Measurements from ENCODE around the gene KLHL3.
A peak's percentile ranks its signal among the peaks of the same experiment; 100 is the strongest.

KLHL3 gene

DNA sequence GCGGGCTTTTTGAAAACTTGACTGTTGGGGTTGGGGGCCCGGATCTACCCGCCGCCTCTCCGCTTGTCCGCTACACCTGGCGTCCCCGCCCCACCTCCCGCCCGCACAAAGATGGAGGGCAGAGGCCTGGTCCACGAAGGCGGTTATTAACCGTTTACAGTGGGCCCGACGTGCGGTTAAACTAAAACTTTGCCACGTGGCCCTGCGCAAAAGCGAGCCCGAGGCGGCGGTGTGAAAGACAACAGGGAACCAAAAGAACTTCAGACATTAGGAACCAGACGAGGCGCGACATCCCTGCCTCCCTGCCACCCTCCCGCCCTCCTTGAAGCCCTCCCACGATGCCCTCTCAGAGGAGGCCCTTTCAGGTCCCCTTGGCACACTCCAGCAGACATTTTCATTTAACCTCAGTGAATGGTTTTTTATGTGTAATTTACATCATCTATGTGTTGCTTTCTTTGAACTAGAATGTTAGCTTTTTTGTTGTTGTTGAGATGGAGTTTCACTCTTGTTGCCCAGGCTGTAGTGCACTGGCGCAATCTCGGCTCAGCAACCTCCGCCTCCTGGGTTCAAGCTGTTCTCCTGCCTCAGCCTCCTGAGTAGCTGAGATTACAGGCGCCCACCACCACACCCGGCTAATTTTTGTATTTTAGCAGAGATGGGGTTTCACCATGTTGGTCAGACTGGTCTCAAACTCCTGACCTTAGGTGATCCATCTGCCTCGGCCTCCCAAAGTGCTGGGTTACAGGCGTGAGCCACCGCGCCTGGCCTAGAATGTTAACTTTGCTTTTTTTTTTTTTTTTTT, 19.3 kb upstream of the KLHL3 start:
- H4K8ac ChIP-seq (ENCODE audit: low read depth, low read length), result no peak overlapping the region
- H2AFZ ChIP-seq (ENCODE audit: low read length), result peak overlapping the region; percentile 90
- H2BK120ac ChIP-seq (ENCODE audit: low read depth, low read length), result no peak overlapping the region
- no peak overlapping the region for H2AK5ac ChIP-seq (ENCODE audit: low read depth, low read length)
- peak overlapping the region; percentile 67 for H3K4me2 ChIP-seq (ENCODE audit: insufficient read depth, low read length, poor library complexity, severe bottlenecking)
- H3K79me1 ChIP-seq (ENCODE audit: low read depth, low read length), result no peaks in the 10 kb centered on the region
- peak overlapping the region; percentile 100 for H3K27ac ChIP-seq (replicated peaks; ENCODE audit: low read length)
- H3K27me3 ChIP-seq (ENCODE audit: control insufficient read depth in 3 of 3, insufficient read depth in 3 of 3, low read depth in 1 of 3, low read length in 3 of 3), result peaks cover 0 to 8% (median 0%) of the 10 kb centered on the region in 3 experiments
- DNase-seq (ENCODE audit: low spot score), result no peak
- H3K23ac ChIP-seq (ENCODE audit: low read depth, low read length, poor library complexity), result peak overlapping the region; percentile 97
- H2BK15ac ChIP-seq (ENCODE audit: low read length), result peak overlapping the region; percentile 3
- no peak overlapping the region for H2BK12ac ChIP-seq (ENCODE audit: low read length)
- WGBS, 2 donors (ENCODE audit: extremely low coverage in 2 of 2, insufficient read length in 2 of 2, insufficient replicate concordance in 1 of 2), result no CpG with 5 or more reads among the region's 36 CpGs
- H3K14ac ChIP-seq (ENCODE audit: low read length), result no peak overlapping the region
- peaks cover 4 to 33% of the 10 kb centered on the region in 2 donors for H3K36me3 ChIP-seq (replicated peaks in 1 of 2; ENCODE audit: control insufficient read depth in 2 of 2, insufficient read depth in 2 of 2, low read length in 2 of 2)
- H3K4ac ChIP-seq (ENCODE audit: low read length), result no peak overlapping the region
- H3K9ac ChIP-seq (ENCODE audit: low read depth, low read length, poor library complexity), result peak overlapping the region; percentile 71
- H2BK5ac ChIP-seq (ENCODE audit: low read length), result peak overlapping the region; percentile 99
- no peak overlapping the region for H4K91ac ChIP-seq (ENCODE audit: low read depth, low read length, poor library complexity)
- H3K9me3 ChIP-seq (replicated peaks in 1 of 2; ENCODE audit: control insufficient read depth in 2 of 2, insufficient read depth in 1 of 2, low read depth in 1 of 2, low read length in 2 of 2), result peaks cover under 1% of the 10 kb centered on the region in 2 donors
- peaks cover 0 to 8% of the 10 kb centered on the region in 2 donors for H3K4me1 ChIP-seq (ENCODE audit: control insufficient read depth in 2 of 2, insufficient read depth in 1 of 2, low read depth in 1 of 2, low read length in 2 of 2)
- H3K4me3 ChIP-seq (ENCODE audit: low read length in 2 of 2), result peak overlapping the region; percentile 92 to 100
- H3K18ac ChIP-seq (ENCODE audit: low read length), result peak overlapping the region; percentile 91

- H3K36me3 ChIP-seq (replicated peaks in 1 of 2; ENCODE audit: control insufficient read depth in 2 of 2, insufficient read depth in 2 of 2, low read length in 2 of 2), result peaks cover 4 to 41% of the 10 kb centered on the region in 2 donors
- peaks cover 0 to 8% of the 10 kb centered on the region in 2 donors for H3K4me1 ChIP-seq (ENCODE audit: control insufficient read depth in 2 of 2, insufficient read depth in 1 of 2, low read depth in 1 of 2, low read length in 2 of 2)
- H3K9me3 ChIP-seq (replicated peaks in 1 of 2; ENCODE audit: control insufficient read depth in 2 of 2, insufficient read depth in 1 of 2, low read depth in 1 of 2, low read length in 2 of 2), result no peaks in the 10 kb centered on the region
- no peaks in the 10 kb centered on the region for H3K79me1 ChIP-seq (ENCODE audit: low read depth, low read length)
- peak within 1 kb of the TSS; percentile 88 for H2BK12ac ChIP-seq (ENCODE audit: low read length)
- H4K8ac ChIP-seq (ENCODE audit: low read depth, low read length), result peak within 1 kb of the TSS; percentile 93
- H3K14ac ChIP-seq (ENCODE audit: low read length), result peak within 1 kb of the TSS; percentile 98
- peak within 1 kb of the TSS; percentile 100 for H3K9ac ChIP-seq (ENCODE audit: low read depth, low read length, poor library complexity)
- WGBS, 2 donors (ENCODE audit: extremely low coverage in 2 of 2, insufficient read length in 2 of 2, insufficient replicate concordance in 1 of 2), result no CpG with 5 or more reads among the region's 79 CpGs
- H3K23ac ChIP-seq (ENCODE audit: low read depth, low read length, poor library complexity), result peak within 1 kb of the TSS; percentile 97
- peak within 1 kb of the TSS; percentile 73 for H2BK120ac ChIP-seq (ENCODE audit: low read depth, low read length)
- peak within 1 kb of the TSS; percentile 100 for H3K27ac ChIP-seq (replicated peaks; ENCODE audit: low read length)
- H3K4ac ChIP-seq (ENCODE audit: low read length), result peak within 1 kb of the TSS; percentile 14
- peak within 1 kb of the TSS; percentile 90 for H2AFZ ChIP-seq (ENCODE audit: low read length)
- peak within 1 kb of the TSS; percentile 99 for H2BK5ac ChIP-seq (ENCODE audit: low read length)
- peaks cover 0 to 8% (median 0%) of the 10 kb centered on the region in 3 experiments for H3K27me3 ChIP-seq (ENCODE audit: control insufficient read depth in 3 of 3, insufficient read depth in 3 of 3, low read depth in 1 of 3, low read length in 3 of 3)
- peak within 1 kb of the TSS; percentile 100 for H4K91ac ChIP-seq (ENCODE audit: low read depth, low read length, poor library complexity)
- H2BK15ac ChIP-seq (ENCODE audit: low read length), result peak within 1 kb of the TSS; percentile 95
- peak; percentile 96 for DNase-seq (ENCODE audit: low spot score)
- H2AK5ac ChIP-seq (ENCODE audit: low read depth, low read length), result peak within 1 kb of the TSS; percentile 100
- H3K18ac ChIP-seq (ENCODE audit: low read length), result peak within 1 kb of the TSS; percentile 100
- peak within 1 kb of the TSS; percentile 92 to 100 for H3K4me3 ChIP-seq (ENCODE audit: low read length in 2 of 2)
- H3K4me2 ChIP-seq (ENCODE audit: insufficient read depth, low read length, poor library complexity, severe bottlenecking), result peak within 1 kb of the TSS; percentile 67
Measured at GRCh38 chr5:137754188-137754960, 18.5 kb upstream of the KLHL3 start, which contains the start of gene HNRNPA0. Gene HNRNPA0, minus strand, starts transcription at chr5:137754363. Its CDS starts 297 bp downstream, at chr5:137754066.

DNA sequence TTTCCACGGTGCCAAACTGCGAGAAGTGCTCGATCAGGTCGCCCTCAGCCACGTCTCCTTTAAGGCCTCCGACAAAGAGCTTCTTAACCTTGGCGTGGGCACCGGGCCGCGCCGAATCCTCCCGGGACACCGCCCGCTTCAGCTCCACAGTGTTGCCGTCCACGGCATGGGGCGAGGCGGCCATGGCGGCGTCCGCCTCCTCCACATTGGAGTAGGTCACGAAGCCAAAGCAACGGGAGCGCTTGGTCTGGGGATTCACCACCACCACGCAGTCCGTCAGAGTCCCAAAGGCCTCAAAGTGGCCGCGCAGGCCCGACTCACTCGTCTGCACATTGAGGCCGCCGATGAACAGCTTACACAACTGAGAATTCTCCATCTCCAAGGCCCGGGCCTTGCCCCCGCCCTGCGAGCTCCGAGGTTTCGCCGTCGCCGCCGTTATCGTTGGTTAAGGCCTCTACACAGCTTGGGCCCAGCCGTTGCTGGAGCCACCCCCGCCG, 17.9 kb upstream of the KLHL3 start:
- H2AK5ac ChIP-seq (ENCODE audit: low read depth, low read length), result peak overlapping the region; percentile 100
- H3K4me2 ChIP-seq (ENCODE audit: insufficient read depth, low read length, poor library complexity, severe bottlenecking), result peak overlapping the region; percentile 47
- no peaks in the 10 kb centered on the region for H3K79me1 ChIP-seq (ENCODE audit: low read depth, low read length)
- peak overlapping the region; percentile 90 for H2AFZ ChIP-seq (ENCODE audit: low read length)
- H3K4me1 ChIP-seq (ENCODE audit: control insufficient read depth in 2 of 2, insufficient read depth in 1 of 2, low read depth in 1 of 2, low read length in 2 of 2), result peaks cover 0 to 8% of the 10 kb centered on the region in 2 donors
- peak overlapping the region; percentile 97 for H3K23ac ChIP-seq (ENCODE audit: low read depth, low read length, poor library complexity)
- peak overlapping the region; percentile 99 for H2BK5ac ChIP-seq (ENCODE audit: low read length)
- peak overlapping the region; percentile 100 for H3K9ac ChIP-seq (ENCODE audit: low read depth, low read length, poor library complexity)
- H2BK12ac ChIP-seq (ENCODE audit: low read length), result peak overlapping the region; percentile 88
- peak overlapping the region; percentile 100 for H4K91ac ChIP-seq (ENCODE audit: low read depth, low read length, poor library complexity)
- peak overlapping the region; percentile 92 to 100 for H3K4me3 ChIP-seq (ENCODE audit: low read length in 2 of 2)
- H3K9me3 ChIP-seq (replicated peaks in 1 of 2; ENCODE audit: control insufficient read depth in 2 of 2, insufficient read depth in 1 of 2, low read depth in 1 of 2, low read length in 2 of 2), result no peaks in the 10 kb centered on the region
- peak overlapping the region; percentile 86 for H3K27ac ChIP-seq (replicated peaks; ENCODE audit: low read length)
- H3K14ac ChIP-seq (ENCODE audit: low read length), result peak overlapping the region; percentile 98
- peak overlapping the region; percentile 73 for H2BK120ac ChIP-seq (ENCODE audit: low read depth, low read length)
- peaks cover 4 to 42% of the 10 kb centered on the region in 2 donors for H3K36me3 ChIP-seq (replicated peaks in 1 of 2; ENCODE audit: control insufficient read depth in 2 of 2, insufficient read depth in 2 of 2, low read length in 2 of 2)
- H3K18ac ChIP-seq (ENCODE audit: low read length), result peak overlapping the region; percentile 99
- peak overlapping the region; percentile 95 for H2BK15ac ChIP-seq (ENCODE audit: low read length)
- H4K8ac ChIP-seq (ENCODE audit: low read depth, low read length), result no peak overlapping the region
- no peak for DNase-seq (ENCODE audit: low spot score)
- peaks cover 0 to 8% (median 0%) of the 10 kb centered on the region in 3 experiments for H3K27me3 ChIP-seq (ENCODE audit: control insufficient read depth in 3 of 3, insufficient read depth in 3 of 3, low read depth in 1 of 3, low read length in 3 of 3)
- H3K4ac ChIP-seq (ENCODE audit: low read length), result peak overlapping the region; percentile 14
- WGBS, 2 donors (ENCODE audit: extremely low coverage in 2 of 2, insufficient read length in 2 of 2, insufficient replicate concordance in 1 of 2), result no CpG with 5 or more reads among the region's 45 CpGs

Measured in neuronal stem cell (in vitro differentiated cells).